CD4-positive, alpha-beta T cell treated with Interleukin-17A for 1 hour (primary cell): ENCODE measurements around the gene CTNNA3.

Source experiments
- DNase-seq: peaks from one replicate; pipeline ENCODE4 v3.0.0-alpha.2; 2020

The CTNNA3 gene

GRCh38 chr10:66265398-66265797, 1430.6 kb downstream of the CTNNA3 start:
- no peak for DNase-seq

DNA sequence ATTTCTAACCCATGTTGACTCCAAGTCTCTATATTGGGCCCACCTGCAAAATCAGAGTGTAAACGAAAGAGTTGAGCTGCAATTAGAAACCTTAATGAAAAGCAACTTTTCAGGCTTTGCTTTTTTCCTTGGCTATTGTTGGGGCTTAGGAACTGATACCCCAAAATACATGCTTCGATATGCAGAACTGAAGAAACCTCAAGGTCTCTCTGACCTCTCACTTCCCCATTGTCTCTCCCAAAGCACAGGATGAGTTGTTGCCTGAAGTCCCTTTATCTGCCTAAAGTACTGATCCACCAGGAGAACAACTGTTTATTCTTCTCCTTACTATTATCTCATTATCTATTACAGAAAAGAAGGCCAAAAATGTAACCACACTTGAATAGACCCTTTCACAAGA, 1436.2 kb downstream of the CTNNA3 start:
- no peak for DNase-seq

DNA sequence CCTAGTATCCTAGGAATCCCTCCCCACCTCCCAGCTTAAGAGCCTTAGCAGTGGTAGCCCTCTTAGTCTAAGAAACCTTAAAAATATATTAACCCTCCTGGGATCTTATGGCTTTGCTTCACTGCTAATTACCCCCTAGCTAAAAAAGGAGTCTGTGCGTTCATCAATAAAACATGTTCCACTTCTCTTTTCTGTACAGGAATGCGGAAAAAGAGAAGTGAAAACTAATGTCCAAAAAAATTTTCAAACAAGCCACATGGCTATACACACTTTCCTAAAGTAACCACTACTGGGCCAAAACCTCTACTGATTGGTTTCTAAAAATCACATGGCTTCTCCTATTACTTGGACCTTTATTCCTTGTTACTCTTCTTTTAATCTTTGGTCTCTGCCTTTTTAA, 1437.3 kb downstream of the CTNNA3 start:
- no peak for DNase-seq

GRCh38 chr10:66257801-66258200, 1438.2 kb downstream of the CTNNA3 start:
- no peak for DNase-seq

- DNase-seq, result no peak
Measured at GRCh38 chr10:66252986-66253385, 1443.0 kb downstream of the CTNNA3 start.

- no peak for DNase-seq
Measured at GRCh38 chr10:66246177-66246576, 1449.8 kb downstream of the CTNNA3 start.

DNA sequence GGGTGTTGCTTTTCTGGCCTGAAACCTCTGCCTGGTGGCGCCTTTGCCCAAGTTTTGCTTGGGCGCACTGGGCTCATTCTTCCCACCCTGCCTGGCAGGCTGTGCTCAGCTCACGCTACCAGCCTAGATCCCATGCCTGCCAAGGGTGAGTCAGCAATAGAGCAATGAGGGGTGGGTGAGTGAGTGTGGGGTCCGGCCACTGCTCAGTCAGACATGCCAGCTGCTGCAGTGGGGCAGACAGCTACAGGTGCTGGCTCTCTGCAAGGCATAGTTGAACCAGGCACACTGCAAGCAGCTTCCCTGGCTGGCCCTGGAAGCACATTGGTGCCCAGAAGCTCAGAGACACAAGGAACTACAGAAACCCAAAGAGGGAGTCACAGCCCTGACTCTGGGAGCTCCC, 1451.0 kb downstream of the CTNNA3 start:
- no peak for DNase-seq

DNA sequence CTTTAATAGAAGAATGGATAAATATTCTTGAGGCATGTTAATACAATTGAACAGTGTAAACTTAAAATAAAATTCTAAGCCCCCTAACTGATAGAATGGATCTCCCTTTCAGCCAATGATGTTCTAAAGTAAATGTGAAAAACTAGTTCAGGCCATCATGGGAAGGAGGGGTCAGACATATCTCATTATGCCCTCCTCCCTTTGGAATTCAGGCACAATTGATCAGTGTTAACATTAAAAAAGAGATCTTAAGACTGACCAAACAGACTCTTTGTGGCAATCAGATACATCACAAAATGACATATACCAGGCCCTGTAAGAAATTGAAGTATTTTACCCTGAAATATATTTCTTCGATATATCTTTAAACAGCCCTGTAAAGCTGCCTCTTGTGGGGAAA, 1453.1 kb downstream of the CTNNA3 start:
- no peak for DNase-seq

DNA sequence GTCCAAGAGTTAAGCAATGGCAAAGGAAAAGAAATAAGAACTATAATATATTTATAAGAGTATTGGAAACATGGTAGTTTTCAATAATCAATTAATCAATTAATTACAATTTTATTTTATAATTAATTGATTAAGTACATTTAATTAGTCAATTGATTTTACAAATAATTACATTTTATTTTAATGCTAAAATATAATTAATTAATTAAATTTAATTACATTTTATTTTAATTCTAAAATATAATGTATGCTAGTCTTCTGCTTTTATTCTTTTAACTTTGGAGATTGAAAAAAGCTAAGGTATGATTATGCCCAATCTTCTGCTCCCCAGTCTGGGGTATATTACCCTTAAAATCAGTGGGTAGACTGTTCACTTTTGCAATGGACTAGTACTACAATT, 1456.9 kb downstream of the CTNNA3 start:
- no peak for DNase-seq

DNA sequence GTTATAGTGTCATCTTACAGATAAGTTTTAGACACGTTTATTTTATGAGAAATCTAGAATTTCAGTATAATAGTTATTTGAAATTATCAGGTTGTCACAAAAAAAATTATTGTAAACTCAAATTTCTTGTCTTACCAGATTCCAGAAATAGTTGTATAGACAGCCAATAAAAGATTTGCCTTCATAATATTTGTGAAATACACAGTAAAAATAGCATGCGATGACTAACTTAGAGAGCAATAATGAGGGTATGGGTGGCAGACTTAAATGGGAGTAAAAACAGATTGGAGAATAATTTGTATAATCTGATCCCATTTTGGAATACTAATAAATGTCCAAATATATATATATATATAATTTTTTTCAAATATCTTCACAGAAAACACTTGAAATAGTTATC, 1457.7 kb downstream of the CTNNA3 start:
- DNase-seq, result no peak

DNA sequence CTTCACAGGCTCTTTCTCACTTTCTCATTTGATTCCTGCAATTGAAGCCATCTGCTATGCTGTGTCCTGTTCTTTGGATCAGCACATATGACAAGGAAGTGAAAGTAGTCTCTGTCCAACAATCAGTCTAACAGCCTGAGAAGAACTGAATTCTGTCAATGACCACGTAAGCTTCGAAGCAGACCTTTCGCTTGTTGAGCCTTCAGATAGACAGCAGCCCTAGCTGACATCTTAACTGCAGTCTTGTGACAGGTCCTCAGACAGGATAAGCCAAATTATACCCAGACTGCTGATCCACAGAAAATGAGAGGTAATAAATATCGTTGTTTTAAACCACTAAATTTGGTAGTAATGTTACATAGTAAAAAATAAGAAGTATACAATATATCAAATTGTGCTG, 1461.1 kb downstream of the CTNNA3 start:
- DNase-seq, result no peak

- no peak for DNase-seq
Measured at GRCh38 chr10:66228887-66229286, 1467.1 kb downstream of the CTNNA3 start.

DNA sequence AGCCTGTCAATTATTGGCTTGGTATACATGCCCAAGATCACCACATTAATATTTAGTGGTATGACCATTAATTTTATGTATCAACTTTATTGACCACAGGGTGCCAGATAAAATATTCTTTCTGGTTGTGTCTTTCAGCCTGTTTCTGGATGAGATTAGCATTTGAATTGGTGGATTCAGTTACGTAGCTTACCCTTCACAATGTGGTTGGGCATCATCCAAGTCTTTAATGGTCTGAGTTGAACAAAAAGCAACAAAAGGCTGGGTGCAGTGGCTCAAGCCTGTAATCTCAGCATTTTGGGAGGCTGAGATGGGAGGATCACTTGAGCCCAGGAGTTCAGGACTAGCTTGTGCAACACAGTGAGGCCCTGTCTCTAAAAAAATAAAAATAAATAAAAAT, 1472.3 kb downstream of the CTNNA3 start:
- no peak for DNase-seq

- DNase-seq, result no peak
Measured at GRCh38 chr10:66222462-66223046, 1473.4 kb downstream of the CTNNA3 start.

DNA sequence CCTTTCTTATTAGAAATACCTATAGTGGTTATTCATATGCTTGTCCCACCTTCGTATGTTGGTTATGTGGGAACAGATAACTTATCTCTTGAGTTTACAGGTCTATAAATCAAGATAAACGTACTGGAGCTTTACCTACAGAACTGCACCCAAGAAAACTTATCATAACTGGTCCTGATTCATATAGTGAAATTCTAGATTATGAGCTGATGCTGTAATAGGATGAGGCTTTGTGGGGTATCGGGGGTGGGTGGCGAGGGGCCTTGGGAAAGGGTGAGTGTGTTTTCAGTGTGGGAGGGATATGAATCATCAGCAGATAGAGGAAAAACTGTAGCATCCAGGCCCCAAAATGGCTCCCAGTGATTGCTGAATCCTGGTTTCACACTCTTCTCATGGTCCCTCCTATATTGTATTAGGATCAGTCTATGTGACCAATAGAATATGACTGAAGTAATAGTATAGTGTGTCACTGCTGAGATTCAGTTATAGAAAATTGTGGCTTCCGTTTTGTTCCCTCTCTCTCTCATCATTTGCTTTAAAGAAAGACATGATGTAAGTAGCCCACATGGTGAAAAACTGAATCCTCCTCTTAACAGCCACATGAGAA, 1476.9 kb downstream of the CTNNA3 start:
- no peak for DNase-seq

DNA sequence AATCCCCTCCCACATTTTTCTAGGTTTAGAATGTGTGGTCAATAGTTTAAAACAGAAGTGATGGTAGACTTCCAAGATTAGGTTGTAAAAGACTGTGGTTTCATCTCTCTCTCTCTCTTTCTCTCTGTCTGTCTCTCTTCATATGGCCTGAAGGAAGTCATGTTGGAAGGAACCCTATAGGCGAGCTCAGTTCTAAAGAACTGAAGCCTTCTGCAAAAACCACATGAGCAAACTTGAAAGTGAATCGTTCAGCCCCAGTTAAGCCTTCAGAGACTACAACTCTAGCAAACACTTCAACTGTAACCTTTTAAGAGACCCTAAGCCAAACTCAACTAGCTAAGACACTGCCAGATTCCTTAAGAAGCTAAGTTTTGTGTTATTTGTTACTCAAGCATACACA, 1477.7 kb downstream of the CTNNA3 start:
- DNase-seq, result no peak

GRCh38 chr10:66215920-66216319, 1480.1 kb downstream of the CTNNA3 start:
- DNase-seq, result no peak

DNA sequence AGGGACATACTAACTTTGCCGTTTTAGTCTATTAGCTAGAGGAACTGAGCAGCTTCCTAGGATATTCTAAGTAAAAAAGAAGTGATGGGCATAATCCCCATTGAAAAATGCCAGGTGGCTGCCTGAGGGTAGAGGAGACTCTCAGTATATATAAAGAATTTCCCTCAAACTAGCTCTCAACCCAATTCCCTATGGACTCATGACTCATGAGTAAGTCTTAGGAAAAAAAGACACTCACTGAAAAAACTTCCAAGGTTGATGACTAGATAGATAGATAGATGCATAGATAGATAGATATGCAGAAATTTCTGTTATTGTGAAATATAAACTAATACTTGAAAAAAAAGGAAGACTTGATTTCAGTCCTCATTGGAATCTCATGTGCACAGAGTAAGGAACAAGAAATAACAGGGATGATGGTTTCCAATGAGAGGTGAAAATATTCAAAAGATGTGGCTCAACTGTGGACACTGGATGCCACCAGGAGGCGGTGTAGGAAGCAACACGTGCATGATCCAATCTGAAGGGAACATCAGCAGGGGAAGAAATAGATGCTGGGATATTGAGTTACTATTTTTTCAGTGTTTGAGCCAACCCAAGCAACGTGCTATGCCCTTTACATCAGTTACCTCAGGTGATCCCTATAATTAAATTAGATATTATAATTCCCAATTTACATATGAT, 1481.1 kb downstream of the CTNNA3 start:
- no peak for DNase-seq

- no peak for DNase-seq
Measured at GRCh38 chr10:66209025-66209424, 1487.0 kb downstream of the CTNNA3 start.

GRCh38 chr10:66204838-66205237, 1491.2 kb downstream of the CTNNA3 start:
- DNase-seq, result no peak

- no peak for DNase-seq
Measured at GRCh38 chr10:66202101-66202500, 1493.9 kb downstream of the CTNNA3 start.

DNA sequence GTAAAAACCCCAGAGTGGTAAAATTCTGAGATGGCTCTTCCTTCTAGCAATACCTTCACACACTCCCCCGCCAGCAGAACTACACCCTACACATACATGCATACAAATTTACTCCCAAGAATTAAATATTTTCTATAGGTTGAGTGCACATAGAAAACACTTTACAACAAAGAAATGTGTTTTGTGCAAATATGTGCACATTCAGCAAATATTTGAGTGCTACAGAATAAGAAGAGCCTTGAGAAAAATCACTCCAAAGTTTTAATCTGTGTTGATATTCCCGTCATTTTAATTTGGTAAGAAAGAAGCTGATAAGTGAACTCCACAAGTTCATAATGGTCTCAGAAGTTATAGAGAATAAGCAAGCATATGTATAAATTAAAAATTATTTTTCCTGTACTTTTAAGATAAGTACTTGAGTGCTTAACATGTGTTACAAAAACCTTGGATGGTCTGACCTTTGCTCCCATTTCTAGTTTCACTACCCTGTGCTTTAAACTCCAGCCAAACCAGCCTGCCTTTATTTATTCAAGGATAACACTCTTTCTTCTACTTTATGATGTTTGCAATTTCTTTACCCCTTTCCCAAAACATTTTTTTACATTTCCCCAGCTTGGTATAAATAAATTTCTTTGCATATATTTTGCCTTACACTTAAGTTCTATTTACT, 1503.7 kb downstream of the CTNNA3 start:
- DNase-seq, result no peak

GRCh38 chr10:66190413-66190812, 1505.6 kb downstream of the CTNNA3 start:
- DNase-seq, result no peak

DNA sequence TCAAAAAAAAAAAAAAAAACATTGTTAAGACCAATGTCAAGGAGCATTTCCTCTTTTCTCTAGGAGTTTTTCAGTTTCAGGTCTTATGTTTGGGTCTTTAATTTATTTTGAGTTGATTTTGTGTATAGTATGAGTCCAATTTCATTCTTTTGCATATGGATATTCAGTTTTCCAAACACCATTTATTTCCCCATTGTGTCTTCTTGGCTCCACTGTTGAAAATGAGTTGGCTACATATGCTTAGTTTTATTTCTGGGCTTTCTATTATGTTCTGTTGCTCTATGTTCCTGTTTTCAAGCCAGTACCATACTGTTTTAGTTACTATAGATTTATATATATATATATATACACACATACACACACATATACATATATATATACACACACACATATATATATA, 1506.7 kb downstream of the CTNNA3 start:
- DNase-seq, result no peak
